GM06990 (cell line): ENCODE data around the gene TMED4.

Source experiments
- DNase-seq: peaks from one replicate; pipeline ENCODE4 v3.0.0-alpha.2; 2011; ENCODE audit not compliant: insufficient read length; ENCODE audit errors: extremely low read depth
- H3K27me3 ChIP-seq: replicated peaks from 2 replicates; pipeline ENCODE4 v1.6.0; 2011; ENCODE audit warnings: low read length; ENCODE audit not compliant: control insufficient read depth, insufficient read depth
- H3K36me3 ChIP-seq: 2 replicates; pipeline ENCODE4 v1.5.1; 2011; ENCODE audit warnings: low read length; ENCODE audit not compliant: control insufficient read depth, insufficient read depth
- H3K4me3 ChIP-seq: replicated peaks from 2 replicates; pipeline ENCODE4 v1.5.1; 2011; ENCODE audit warnings: low read depth, mild to moderate bottlenecking, control low read depth, low read length
- CTCF ChIP-seq: IDR thresholded peaks from 2 replicates; pipeline ENCODE4 v1.5.1; 2011; ENCODE audit warnings: low read length, control low read depth, mild to moderate bottlenecking, inconsistent platforms; ENCODE audit not compliant: insufficient read depth, poor library complexity, severe bottlenecking

Gene TMED4

GRCh38 chr7:44618753-44619152 is 36.7 kb upstream of the TMED4 start:
- TF ChIP-seq CTCF = no peak
- DNase-seq = no peak
- H3K4me3 ChIP-seq = no peak overlapping the region
- no peaks in the 10 kb centered on the region for H3K27me3 ChIP-seq
- 0 out of 2 replicates have a peak, but pooled peaks cover 1% of the 10 kb centered on the region for H3K36me3 ChIP-seq

GRCh38 chr7:44618045-44618444 is 36.0 kb upstream of the TMED4 start:
- DNase-seq = no peak
- Histone ChIP-seq H3K36me3 (0 out of 2 replicates have a peak, but pooled peaks cover 1% of the 10 kb centered on the region), H3K27me3 (no peaks in the 10 kb centered on the region), H3K4me3 (peak overlapping the region; percentile 27; the same call in 1 of the 2 replicates)
- TF ChIP-seq CTCF = no peak

GRCh38 chr7:44617225-44617890 is 35.3 kb upstream of the TMED4 start:
- H3K4me3 ChIP-seq = no peak overlapping the region; the same call in 1 of the 2 replicates
- H3K36me3 ChIP-seq = 0 out of 2 replicates have a peak, but pooled peaks cover 1% of the 10 kb centered on the region
- DNase-seq = no peak
- H3K27me3 ChIP-seq = no peaks in the 10 kb centered on the region
- no peak for TF ChIP-seq CTCF

- 0 out of 2 replicates have a peak, but pooled peaks cover 1% of the 10 kb centered on the region for H3K36me3 ChIP-seq
- no peaks in the 10 kb centered on the region for H3K27me3 ChIP-seq
- TF ChIP-seq CTCF = no peak
- no peak for DNase-seq
- no peak overlapping the region for H3K4me3 ChIP-seq
Measured at GRCh38 chr7:44616545-44616944, 34.5 kb upstream of the TMED4 start.

- Histone ChIP-seq H3K27me3 (no peaks in the 10 kb centered on the region), H3K4me3 (no peak overlapping the region), H3K36me3 (0 out of 2 replicates have a peak, but pooled peaks cover 1% of the 10 kb centered on the region)
- DNase-seq = no peak
- no peak for TF ChIP-seq CTCF
Measured at GRCh38 chr7:44615793-44616192, 33.8 kb upstream of the TMED4 start.
